Hepatic stellate cell (primary cell): ENCODE results near the gene STXBP6.

Source experiments
- DNase-seq: peaks from one replicate; pipeline ENCODE4 v3.0.0; 2011; ENCODE audit warnings: low spot score

STXBP6 gene

GRCh38 chr14:24885410-24885913 lies 164.5 kb downstream of the STXBP6 start:
- DNase-seq: no peak

- no peak for DNase-seq
These were observed 166.4 kb downstream of the STXBP6 start for GRCh38 chr14:24883576-24883975.

- DNase-seq: no peak
These were observed 168.6 kb downstream of the STXBP6 start for GRCh38 chr14:24881116-24881893.

- no peak for DNase-seq
These were observed 169.3 kb downstream of the STXBP6 start for GRCh38 chr14:24880689-24881088.

- DNase-seq: no peak
These were observed 170.1 kb downstream of the STXBP6 start for GRCh38 chr14:24879661-24880386.

- DNase-seq: no peak
These were observed 173.0 kb downstream of the STXBP6 start for GRCh38 chr14:24876996-24877395.

- DNase-seq: no peak
These were observed 173.7 kb downstream of the STXBP6 start for GRCh38 chr14:24875991-24876878.

- DNase-seq: no peak
These were observed 174.6 kb downstream of the STXBP6 start for GRCh38 chr14:24875203-24875838.

- DNase-seq: no peak
These were observed 175.3 kb downstream of the STXBP6 start for GRCh38 chr14:24874514-24875202.

GRCh38 chr14:24873551-24873950 lies 176.4 kb downstream of the STXBP6 start:
- no peak for DNase-seq

GRCh38 chr14:24870949-24871701 lies 178.8 kb downstream of the STXBP6 start:
- DNase-seq: no peak

- no peak for DNase-seq
These were observed 181.6 kb downstream of the STXBP6 start for GRCh38 chr14:24868389-24868788.

- DNase-seq: no peak
These were observed 183.8 kb downstream of the STXBP6 start for GRCh38 chr14:24866067-24866639.

GRCh38 chr14:24863968-24864684 lies 185.8 kb downstream of the STXBP6 start:
- no peak for DNase-seq

- DNase-seq: no peak
These were observed 188.8 kb downstream of the STXBP6 start for GRCh38 chr14:24861083-24861630.

GRCh38 chr14:24859559-24859958 lies 190.4 kb downstream of the STXBP6 start:
- no peak for DNase-seq

- no peak for DNase-seq
These were observed 191.3 kb downstream of the STXBP6 start for GRCh38 chr14:24858684-24859083.

- no peak for DNase-seq
These were observed 191.9 kb downstream of the STXBP6 start for GRCh38 chr14:24858052-24858451.

GRCh38 chr14:24857277-24857676 lies 192.7 kb downstream of the STXBP6 start:
- no peak for DNase-seq
